Adrenal gland (tissue), 5 donors: Measurements from ENCODE around the gene CTCF.

Source experiments
- CTCF ChIP-seq, 6 experiments: fragments of 450-650 bp in 4 of 6; fragments of 200-600 bp in 2 of 6; sonication (generic) in 1 of 6; IDR thresholded peaks; 1 replicate in 5 of 6; 2 replicates in 1 of 6; pipeline versions ENCODE4 v1.5.1 to v1.8.0; 2016 to 2021; ENCODE audit warnings: antibody characterized with exemption in 6 of 6, mild to moderate bottlenecking in 2 of 6, moderate library complexity in 1 of 6
- POLR2A ChIP-seq, 2 donors: fragments of 450-650 bp; IDR thresholded peaks; one replicate each; pipeline ENCODE4 v1.6.1; 2017; ENCODE audit warnings: antibody characterized with exemption in 2 of 2, mild to moderate bottlenecking in 2 of 2, moderate library complexity in 1 of 2
- donor health status: DM: no; HTN: no; CAD: no.

DNA sequence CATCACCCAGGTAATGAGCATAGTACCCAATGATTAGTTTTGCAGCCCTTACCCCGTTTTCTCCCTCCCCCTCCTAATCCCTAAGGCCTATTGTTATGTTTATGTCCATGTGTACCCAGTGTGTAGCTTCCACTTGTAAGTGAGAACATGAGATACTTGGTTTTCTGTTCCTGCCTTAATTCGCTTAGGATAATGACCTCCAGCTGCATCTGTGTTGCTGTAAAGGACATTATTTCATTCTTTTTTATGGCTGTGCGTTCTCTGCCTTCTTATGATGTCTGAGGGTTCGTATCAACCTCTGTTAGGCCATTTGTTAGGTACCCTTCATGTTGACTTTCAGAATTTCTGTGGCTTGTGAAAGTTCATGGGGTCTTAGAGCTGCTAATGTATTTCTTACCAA, 31.0 kb downstream of the CTCF start:
- TF ChIP-seq CTCF (IDR thresholded peaks at IDR 0.05) (no peak), POLR2A (IDR thresholded peaks at IDR 0.05) (no peak)
